NCI-H1694 (cell line): ENCODE results near the gene FYN.

Source experiments
- DNase-seq: peaks from one replicate; lab custom pipeline; 2025; lab: John Stamatoyannopoulos, UW

The FYN gene

DNA sequence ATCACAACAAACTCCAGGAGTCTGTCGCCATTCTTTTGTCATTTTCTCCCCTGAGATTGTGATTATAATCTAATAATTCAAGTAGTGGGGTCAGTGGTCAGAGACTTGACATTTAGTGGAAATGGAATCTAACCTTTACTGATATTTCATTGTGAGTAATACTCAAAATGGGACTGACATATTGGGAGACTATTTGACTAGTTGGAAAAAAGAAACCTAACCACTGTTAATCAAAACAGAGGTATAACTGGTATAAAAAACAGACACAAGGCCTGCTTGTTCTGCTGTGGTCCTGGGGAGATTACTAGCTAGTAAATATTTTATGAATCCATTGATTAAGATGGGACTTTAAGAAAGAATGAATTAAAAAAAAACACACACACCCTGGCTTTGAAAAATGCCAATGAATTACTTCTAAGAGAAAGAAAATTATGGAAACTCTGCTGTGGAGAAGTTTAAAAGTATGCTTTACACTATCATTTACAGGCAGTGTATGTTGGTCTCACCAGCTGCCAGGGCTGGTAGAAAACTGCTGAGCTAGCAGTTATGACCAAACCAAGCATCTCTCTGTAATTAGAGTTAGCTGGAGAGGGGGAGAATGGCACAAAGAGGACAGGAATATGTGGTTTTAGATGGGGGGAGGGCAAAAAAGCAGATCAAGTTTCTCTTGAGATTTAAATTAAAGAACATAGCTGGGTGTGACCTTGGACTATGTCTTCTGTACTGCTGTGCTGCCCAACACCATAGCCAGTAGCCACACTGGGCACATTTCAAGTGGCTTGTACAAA, 103.7 kb downstream of the FYN start:
- no peak for DNase-seq

DNA sequence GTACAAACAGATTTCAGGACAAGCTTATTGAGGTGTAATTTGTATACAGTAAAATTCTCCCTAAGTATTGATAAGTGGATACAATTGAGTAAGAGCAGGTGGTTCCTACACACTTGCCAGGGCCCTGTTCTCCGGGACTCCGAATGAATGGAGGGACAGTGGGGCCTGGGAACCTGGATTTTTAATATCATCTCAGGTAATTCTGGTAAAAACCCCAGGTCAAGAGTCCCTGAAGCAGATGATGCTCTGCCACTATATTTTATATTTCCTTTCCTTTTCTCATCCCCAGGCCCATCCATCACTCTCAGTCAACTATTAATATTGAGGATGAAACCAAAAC, 104.9 kb downstream of the FYN start:
- DNase-seq = no peak

DNA sequence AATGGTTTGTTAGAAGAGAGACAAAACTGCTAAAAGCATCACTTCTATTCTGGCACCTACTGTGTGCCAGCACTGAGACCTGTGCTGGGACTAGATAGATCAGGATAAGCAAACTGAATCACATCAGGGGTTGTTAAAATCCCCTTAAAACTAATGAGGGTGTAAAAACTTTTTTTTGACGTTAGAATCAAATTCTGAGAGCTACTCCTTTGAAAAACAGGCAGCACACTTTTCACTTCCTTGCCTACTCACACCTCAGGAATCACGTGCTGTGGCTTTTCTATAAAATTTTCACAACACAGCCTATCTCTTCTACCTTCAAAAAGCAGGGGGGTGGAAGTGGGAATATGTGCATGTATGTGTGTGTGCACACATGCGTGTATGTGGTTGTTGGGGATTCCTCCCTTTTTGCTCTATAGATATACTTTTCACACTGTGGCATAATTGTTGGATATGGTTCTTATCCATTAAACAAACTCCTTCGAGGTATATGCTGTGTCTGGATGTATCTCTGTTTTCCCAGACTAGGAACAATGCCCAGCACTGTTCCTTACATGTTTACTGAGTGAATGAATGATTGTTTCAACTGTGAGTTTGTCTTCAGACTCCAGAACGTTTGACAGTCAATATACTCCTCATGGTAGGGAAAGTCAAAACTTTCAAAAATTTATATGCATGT, 105.4 kb downstream of the FYN start:
- no peak for DNase-seq

DNA sequence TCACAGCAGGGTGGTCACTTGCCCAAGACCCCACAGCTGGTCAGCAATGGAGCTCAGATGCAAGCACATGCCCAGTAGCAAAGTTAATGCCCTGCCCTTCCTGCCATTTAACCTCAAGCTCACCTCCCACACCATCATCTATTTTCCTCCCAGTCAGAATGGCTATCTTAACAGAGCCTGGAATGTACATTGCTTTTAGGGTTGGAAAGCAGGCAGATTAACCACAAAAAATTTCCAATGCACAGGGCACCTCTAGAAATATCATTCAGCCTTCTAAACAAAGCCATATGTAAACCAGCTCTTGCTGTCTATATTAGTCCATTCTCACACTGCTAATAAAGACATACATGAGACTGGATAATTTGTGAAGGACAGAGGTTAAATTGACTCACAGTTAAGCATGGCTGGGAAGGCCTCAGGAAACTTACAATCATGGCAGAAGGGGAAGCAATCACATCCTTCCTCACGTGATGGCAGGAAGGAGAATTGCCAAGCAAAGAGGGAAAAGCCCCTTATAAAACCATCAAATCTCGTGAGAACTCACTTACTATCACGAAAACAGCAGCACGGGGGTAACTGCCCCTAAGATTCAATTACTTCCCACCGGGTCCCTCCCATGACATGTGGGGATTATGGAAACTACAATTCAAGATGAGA, 106.9 kb downstream of the FYN start:
- no peak for DNase-seq

DNA sequence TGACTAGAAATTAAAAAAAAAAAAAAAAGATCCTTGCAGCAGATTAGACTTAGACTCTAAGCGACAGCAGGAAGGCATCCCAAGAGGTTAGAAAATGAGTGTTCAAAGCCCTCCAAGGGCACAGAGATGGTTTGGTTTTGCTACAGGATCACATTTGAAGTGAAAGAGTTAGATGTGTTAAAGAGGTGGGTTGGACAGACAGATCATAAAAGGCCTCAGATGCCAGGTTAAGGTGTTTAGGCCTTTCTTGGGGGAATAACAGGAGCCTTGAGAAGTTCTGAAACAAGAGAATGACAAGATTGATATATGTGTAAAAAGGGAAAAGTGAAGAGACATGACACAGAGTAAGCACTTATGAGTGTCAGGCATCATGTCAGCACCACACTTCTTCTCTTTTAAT, 107.5 kb downstream of the FYN start:
- DNase-seq = no peak

DNA sequence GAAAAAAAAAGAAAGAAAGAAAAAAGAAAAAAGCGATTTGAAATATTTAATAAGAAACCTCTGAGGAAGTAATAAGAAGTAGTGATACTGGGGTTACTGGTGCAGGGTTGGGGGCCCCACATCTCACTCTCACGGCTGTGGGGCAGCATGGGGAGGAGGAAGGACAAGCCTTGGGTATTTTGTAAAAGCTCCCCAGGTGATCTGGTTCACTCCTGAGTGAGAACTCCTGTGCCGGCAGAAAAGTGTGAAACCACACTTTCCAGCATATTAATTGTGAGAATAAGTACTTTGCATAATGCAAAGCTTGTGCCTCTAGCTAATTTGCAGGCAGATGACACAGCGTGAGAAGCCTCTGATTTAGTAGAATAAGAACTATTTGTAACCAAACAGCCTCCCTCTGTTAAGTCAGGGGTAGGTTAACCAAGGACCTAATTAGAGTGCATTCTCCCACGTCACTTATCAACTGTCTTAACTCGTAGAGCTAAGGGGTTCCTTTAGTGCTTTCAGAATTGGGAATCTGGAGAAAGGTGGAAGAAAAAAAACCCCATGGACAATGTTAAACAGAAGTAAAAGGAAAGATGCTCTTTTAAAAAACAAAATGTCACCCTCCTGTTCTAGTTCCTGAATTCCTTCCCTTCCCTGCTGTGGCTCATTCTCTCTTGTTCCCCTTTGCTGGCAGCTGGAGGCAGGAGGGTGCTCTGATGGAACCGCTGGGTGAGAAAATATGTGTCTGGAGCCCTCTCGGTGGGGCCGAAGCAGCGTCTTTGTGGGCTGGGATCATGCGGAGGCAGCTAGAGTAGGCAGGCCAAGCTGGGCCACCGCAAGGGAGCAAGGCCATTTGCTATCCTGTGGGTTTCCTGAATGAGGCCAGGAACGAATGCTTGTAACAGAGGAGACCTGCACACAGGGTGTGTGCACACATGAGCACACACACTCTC, 108.7 kb downstream of the FYN start:
- no peak for DNase-seq

DNA sequence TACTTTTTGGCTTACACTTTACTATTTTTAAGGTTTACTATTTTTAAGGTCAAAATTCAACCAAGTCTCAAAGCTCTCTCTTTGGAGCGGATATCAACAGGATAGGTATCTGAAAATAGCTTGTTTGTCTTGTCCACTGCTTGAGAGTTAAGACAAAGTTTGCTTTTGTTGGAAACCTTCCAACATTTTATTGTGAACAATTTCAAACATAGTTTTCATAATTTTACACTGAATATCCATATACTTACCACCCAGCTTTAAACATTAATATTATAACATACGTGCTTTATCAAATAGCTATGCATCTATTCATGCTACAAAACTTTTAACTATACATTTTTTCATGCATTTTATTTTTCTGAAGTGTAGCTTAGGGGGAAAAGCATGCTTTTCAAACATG, 109.9 kb downstream of the FYN start:
- DNase-seq = no peak

DNA sequence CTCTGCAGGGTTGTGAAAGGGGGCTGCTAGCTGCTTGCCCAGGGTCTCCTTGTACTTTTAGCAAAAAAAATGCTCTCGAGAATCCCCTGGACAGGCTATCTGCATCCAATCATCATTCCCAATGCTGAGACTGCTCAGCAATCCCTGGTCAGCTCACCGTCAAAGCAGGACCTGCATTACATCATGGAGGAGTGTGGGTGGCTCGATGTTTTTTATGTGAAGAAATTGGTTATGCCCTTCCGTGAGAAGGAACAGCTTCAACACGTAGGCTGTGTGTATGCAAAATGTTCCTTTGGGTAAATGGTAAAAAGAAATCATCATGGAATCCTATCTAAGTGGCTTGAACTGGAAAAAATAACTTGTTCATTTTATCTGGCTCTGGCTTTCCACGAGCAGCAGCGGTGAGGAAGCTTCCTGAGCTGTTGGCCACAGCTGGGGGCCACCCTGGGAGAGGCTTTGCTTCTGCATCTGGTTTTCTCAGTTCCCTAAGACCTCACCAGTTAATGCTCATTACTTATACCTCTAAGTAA, 111.4 kb downstream of the FYN start:
- no peak for DNase-seq

DNA sequence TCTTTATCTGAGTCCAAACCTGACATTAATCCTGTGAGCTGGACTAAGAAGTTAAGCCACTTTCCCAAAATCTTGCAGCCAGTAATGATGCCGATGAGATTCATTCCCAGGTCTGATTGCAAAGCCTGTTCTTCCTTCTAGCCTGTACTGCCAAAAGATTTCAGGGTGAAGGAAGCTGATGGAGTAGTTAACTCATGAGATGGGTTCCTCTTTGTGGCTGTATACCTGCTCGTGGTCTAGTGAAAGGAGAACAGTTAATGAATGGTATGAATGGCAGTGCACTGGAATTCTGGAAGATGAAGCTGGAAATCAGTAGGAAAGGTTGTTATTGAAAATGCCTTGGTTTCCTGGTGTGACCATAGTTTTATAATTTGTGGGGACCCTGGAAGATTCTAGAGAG, 112.0 kb downstream of the FYN start:
- DNase-seq = no peak

DNA sequence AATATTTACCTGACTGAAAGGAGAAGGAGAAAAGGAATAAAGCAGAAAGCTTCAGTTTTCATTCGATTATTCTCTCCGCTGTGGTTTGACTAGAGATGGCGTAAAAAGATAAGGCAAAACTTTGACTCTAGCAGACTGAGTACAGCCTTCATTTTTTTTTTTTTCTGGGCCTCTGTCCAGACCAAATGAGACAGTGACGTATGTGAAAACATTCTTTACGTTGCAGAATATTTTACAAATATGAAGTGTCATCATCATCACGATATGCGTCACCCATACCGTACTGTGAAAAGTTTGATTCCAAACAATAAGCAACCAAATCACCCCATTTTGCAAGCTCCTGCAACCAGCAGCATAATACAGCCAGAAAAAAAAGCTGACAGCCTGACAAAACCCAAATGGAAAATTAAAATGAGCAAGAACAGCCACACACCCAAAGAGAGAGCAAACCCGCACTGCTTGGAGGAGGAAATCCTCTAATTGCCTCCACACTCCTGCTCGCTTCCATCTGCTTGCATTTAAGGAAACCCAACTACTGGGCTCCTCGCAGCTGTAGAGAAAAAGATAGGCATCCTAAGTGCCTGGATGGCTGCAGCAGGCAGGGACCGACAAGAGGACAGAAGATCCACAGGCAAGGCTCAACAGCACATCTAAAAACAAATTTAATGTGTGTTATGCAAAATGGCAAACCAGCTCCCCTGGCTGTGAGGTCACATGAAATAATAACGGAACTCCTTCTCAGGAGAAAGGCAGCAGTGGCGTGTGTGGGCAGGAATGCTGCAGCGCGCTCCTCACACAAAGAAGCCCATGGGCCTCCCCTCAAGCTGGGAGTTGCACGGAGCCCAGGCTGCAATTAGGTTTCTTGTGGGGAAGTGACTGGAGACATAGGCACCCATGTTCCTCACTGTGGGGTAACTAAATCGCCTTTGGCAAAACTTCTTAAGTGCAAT, 113.1 kb downstream of the FYN start:
- DNase-seq = no peak

DNA sequence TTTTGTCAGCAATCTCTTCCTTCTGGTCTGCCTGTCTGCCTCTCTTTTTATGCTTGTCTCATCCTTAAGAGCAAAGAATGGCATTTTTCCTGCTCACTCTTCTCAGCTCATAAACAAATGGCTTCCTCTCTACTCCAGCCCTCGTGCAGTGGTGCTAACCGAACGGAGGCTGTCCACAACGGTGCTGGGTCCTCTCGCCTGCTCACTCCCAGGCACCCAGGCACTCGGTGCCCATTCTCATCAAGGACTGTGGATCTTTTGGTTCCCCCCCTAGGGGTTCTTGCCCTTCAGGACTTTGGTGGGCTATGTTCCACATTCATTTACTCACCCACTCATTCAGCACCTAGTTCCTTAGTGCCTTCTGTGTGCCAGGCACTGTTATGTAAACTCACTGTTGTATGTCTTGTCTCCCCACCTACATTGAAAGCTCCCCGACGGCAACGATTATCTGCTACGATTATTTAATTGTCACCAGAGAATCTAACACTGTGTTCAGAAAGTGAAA, 113.9 kb downstream of the FYN start:
- no peak for DNase-seq

DNA sequence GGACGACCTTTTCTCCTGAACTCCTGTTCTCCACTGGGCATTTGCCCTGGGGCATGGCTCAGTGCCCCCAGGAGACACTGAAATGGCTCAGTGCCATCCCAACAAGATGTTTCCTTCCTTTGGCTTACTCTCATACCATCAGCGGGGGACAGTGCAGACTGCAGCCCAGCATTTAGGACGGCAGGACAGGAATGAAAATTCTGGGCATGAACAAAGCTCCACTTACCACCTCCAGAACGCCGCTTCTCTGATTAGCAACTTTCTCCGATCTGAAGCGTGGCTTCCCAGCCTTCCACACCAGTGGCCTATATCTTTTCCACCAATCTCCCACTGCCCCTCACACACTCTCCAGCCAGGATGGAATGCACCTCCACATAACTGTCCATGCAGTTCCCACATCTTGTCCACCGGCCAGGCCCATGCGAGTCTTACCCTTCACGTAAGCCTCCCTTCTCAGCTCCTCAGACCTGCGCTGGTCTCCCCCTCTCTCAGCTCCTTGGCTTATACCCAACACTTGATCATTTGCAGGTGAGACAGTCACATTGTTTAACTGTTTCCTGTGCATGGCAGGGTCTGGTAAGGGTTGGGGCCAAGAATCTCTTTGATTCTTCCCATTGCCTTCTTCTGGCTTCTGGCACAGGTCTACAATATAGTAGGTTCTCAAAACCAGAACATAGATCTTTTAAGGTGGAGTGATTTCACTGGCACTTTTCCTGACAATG, 114.5 kb downstream of the FYN start:
- no peak for DNase-seq

DNA sequence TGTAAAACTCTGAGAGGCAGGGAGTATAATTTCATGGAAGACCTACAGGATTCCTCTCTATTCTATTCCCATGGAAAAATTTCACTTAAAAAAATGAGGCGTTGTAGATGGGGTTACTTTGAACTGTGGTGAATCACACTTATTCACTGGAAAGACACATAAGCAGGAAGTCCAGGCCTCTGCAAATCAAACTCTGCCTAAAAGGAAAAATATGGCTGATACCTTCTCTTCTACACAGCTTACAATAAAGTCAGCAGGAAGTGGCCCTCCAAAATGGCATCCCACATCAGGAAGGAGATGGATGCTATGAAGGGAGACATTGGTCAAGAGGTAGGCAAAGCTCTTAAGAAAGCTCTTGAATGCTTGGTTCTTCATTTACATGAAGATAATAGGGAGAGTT, 115.9 kb downstream of the FYN start:
- no peak for DNase-seq

DNA sequence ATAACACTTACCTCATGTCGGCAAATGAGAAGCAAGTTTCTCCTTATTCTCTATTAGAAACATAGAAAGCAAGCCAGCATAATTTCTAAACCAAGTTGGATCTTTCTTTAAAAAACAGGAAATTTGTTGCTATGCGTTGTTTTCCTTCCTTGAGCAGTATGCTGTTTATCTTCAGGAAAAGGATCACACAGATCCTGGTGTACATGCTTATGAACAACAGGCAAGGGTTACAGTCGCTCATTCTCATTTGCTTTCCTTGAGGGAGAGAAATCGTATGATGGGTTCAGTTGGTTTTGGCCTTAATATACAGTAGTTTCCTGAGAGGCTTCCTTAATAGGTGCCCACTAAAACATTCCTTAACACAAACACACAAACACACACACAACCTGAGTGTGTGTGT, 118.8 kb downstream of the FYN start:
- DNase-seq = no peak

DNA sequence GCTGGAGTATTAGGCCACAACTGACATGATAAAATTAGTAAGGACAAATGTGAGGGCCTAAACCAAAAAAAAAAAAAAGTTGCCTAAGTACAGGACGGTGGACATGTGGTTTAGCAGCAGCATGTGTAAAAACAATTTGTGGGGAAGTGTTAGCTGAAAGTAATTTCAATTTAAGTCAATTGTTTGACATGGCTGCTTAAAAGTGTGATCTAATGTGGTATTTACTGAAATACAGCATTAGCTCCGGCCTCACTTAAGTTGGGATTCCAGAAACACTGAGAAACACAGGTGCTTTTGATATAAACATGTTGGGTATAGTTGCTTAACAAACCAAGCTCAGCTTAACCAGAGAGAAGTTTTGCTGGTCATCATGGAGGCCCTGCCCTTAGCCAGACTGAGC, 119.7 kb downstream of the FYN start:
- no peak for DNase-seq

DNA sequence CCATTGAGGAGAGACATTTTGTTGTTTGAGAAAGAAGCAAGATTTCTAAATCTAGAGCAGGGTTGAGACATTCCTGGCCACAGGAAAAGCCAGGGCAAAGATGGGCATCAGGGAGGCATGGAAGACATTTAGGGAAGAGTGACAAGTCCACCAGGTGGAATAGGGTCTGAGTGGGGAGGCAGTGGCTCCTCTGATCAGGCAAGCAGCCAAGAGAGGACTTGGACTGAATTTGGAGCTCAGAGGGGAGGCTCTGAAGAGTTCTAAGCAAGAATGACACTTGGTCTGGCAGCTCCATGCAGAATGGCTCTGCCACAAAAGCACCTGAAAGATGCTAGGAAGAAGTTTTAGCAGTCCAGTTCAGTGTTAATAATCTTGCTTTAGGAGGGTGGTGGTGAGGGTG, 120.8 kb downstream of the FYN start:
- no peak for DNase-seq

DNA sequence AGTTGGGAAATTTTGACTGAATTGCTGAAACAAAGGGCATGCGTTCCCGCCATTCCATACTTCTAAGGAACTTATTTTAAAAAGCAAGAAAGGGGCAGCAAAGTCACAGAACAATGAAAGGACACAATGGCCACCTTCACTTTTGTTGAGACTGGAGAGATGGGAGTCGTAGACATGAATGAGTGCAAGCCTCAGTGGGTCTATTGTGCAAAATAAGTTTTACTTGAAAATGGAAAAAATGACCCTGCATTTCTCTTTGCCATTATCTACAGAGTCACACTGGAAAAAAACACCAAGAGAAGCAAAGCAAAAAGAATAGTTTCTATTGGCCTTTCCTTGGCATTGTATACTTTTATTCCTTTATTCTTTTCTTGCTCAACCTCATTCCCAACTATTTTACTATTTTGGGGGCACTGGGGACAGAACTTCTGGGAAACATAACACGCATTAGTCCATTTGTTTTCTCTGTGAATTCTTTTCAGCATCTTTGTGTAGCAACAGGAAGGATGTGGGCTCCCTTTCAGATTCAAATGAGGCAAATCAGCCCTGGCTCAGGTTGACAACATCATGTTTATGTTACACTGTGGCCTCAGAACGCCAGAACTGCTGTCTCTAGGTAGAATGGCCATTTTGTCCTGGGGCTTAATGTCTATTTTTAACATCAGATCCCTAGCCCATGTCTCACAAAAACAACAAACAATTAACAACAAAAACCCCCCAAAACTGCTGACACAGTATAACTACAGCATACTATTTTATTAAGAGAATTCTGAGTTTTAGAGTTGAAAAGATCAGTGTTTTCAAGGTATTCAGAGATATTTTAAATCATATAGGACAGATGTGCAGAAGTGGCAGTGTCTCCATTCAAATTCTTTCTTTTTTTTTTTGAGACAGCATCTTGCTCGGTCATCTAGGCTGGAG, 122.2 kb downstream of the FYN start:
- no peak for DNase-seq

DNA sequence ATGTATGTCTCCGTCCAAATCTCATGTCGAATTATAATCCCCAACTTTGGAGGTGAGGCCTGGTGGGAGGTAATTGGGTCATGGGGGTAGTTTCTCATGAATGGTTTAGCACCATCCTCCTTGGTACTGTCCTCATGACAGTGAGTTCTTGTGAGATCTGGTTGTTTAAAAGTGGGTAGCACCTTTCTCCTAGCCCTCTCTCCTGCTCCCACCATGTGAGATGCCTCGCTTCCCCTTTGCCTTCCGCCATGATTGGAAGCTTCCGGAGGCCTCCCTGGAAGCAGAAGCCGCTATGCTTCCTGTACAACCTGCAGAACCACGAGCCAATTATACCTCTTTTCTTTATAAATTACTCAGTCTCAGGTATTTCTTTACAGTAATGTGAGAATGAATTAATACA, 123.1 kb downstream of the FYN start:
- DNase-seq = no peak

DNA sequence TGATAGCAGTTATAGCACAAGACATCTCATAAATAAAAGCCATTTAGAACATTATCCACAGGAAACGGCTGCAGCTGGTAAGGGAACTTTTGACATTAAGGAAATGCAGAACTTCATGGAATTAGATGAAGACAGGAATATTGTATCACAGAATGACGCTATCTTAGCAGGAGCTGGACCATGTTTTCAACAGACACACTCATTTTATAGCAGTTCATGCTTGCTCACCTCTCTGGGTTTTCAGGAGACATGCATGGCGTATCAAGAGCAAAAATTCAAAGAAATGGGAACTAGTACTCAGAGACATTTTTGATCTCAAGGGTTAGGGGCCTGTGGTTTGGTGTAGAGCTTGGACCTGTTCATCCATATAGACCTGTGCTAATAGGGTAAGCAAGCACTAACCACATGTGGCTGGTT, 125.0 kb downstream of the FYN start:
- DNase-seq = no peak
